GM19463 (cell line): ENCODE measurements around the gene VEPH1.

ENCODE experiments used
- ATAC-seq: cut with Tn5 transposase; IDR thresholded peaks from one replicate; pipeline ENCODE4 v1.9.1; 2021; ENCODE audit warnings: mild to moderate bottlenecking, moderate library complexity; ENCODE audit not compliant: unreplicated experiment

Gene VEPH1

GRCh38 chr3:157438194-157438730 lies 65.0 kb downstream of the VEPH1 start:
- no peak for ATAC-seq

DNA sequence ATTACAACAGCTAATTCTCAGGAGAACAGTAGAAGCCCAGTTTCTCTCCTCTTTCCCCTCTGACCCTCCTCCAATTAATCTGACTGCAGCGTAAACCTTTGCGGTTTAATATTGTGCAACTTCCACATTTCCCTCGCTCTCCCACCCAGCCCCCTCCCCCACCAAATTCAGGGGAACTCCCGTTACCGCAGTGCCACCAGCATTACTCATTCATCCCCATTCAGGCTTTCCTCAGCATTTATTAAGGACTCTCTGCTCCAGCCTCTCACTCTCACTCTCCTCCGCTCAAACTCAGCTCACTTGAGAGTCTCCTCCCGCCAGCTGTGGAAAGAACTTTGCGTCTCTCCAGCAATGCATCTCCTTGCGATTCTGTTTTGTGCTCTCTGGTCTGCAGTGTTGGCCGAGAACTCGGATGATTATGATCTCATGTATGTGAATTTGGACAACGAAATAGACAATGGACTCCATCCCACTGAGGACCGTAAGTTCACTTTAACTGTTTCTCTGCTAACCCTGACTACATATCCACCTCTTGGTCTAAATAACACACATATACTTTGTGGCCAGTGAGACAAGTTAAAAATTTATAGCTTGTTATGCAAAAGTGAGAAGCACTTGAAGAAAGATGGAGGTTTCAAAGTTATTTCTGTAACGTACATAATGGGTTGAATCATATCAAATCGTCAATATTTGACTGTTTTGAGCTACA lies 66.5 kb downstream of the VEPH1 start, which contains the start of gene PTX3:
PTX3 (plus strand) TSS at position 268 of the 709 bp plus-strand sequence; CDS start at position 352, 84 bp downstream.
- ATAC-seq: no peak

- no peak for ATAC-seq
Observed at GRCh38 chr3:157429708-157430107, 73.5 kb downstream of the VEPH1 start.

- ATAC-seq: no peak
Observed at GRCh38 chr3:157428853-157429252, 74.4 kb downstream of the VEPH1 start.

- no peak for ATAC-seq
Observed at GRCh38 chr3:157427901-157428300, 75.3 kb downstream of the VEPH1 start.

DNA sequence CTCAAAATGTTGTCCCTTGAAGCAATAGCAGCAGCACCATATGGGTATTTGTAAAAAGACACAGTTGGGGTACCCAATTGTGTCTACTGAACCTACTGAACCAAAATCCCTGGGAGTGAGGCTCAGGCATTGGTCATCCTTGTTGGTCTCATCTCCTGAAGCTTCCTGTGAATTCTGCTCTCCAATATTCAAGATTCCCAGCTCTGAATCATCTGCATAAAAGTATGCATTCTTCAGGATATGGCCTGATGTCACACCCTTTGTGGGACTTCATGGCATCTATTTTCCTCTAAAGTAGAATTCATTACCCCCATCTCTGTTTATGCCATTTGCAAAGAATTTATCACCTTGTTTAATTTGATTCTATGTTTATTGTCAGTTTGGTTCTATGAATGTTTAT lies 79.9 kb downstream of the VEPH1 start:
- ATAC-seq: no peak

DNA sequence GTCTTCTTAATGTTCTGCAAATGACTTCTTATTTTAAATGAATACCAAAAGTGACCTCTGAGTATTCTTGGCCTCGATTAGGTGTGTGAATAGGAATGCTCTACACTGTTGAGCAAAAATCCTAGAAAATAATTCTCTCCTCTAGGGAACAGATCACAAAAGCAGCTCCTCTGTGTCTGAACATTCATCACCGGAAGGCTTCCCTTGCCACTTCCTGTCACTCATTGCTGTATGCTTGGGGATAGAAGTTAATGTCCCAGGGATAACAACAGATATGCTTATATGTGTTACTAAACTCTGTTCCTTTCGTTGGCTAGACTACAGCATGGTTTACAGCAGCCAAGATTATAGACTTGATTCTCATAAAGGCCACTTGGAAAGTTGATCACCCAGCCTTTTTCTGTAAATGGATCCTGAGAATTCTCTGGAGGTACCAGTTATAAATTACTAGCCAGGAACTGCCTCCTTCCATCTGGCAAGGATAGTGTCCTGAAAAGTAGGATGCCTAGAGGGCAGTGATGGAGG lies 82.5 kb downstream of the VEPH1 start:
- ATAC-seq: no peak

DNA sequence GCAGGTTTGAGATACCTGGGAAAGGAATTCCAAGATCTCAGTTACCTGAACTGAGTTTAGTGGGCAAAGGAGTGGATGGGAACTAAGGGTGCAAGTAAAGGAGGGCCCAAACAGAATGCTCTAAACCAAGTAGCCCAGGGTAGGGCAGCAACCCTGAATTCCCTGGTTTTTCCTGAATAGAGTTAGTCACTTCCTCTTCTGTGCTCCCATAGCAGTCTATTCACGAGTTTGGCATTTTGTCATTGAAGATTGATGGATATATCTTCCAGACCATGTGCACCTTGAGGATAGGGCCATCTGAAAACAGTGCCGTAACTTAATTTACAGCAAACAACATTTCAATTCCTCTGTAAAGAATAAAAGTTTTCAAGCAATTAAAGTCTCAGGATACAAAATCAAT lies 85.1 kb downstream of the VEPH1 start:
- ATAC-seq: no peak

DNA sequence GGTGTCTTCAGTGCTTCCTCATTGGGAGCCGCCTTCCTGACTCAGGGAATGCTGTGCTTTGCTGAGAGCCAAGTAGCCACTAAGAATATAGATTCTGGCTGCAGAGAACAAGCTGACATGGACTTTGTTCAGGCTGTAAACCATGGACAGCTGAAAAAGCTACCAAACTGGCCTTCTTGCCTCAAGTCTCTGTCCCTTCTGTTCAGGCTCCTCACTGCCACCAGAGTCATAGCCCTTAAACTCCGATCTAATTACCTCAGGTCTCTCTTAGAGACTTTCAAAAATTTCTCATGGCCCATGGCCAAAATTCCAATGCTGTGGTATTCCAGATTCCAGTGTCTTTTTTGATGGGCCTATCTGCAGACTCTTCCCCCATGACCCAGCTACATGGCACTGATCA lies 86.0 kb downstream of the VEPH1 start:
- ATAC-seq: no peak

DNA sequence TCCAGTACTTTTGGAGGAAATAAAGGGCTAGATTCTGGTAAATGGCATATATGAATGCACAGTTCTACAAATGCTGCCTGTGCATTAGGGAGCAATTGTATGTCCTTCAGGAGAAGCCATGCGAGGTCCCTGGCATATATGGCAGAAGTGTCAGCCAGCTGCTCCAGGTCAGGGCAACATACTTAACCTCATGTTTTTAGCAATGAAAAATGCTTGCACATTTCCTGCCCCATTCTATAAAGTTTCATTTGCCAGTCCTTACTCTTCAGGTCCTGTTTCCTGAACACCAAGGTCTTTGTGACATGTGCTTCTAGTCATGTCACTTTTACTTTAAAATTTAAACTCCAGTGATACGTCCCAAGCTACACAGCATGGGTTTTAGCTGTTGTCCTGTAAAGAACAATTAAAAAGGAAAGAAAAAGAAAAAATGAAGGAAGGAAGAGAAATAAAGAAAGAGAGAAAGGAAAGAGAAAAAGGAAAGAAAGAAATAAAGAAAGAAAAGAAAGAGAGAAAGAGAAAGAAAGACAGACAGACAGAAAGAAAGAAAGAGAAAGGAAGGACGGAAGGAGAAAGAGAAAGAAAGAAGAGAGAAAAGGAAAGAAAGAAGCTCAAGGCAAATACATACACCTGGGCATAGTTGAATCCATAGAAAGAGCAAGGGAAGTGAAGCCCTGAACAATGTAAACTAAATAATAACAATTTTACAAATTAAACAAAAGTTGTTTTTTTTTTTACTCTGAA lies 86.7 kb downstream of the VEPH1 start:
- ATAC-seq: no peak

GRCh38 chr3:157414861-157415260 lies 88.4 kb downstream of the VEPH1 start:
- no peak for ATAC-seq

- ATAC-seq: no peak
Observed at GRCh38 chr3:157412323-157412855, 90.8 kb downstream of the VEPH1 start.

DNA sequence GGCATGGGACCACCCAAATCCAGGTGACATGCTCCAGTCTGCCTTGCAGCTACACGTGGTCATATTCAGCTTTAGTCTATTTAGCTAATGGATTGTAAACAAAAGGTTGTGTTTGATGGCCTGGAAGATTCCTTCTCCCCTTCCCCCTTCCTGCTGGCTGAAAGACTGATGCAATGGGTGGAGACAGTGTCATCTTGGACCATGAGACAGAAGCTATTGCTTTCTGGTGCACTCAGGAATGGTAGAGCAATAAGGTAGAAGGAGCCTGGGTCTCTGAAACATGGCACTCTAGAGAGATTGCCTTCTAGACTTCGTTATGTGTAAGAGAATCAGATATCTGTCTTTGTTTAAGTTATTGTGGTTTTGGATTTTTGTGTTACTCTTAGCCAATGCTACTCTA lies 92.3 kb downstream of the VEPH1 start:
- ATAC-seq: no peak

DNA sequence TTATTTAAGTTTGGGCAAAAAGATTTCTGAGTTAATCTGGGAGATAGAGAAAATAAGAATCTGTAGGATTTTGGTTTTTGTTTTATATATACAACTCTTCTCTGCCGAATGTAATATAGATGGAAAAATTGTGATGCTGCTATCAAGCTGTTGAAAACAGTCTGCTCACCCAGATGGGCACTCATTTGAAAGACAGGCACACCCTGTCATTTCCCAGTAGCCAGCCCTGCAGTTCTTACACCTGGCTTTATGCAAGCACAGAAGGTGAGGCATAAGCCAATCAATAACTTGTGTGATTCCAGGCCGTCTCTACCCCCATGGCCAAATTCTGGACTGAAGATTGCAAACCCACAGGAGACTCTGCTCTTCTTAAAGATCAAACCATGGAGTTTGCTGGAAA lies 93.7 kb downstream of the VEPH1 start:
- no peak for ATAC-seq

DNA sequence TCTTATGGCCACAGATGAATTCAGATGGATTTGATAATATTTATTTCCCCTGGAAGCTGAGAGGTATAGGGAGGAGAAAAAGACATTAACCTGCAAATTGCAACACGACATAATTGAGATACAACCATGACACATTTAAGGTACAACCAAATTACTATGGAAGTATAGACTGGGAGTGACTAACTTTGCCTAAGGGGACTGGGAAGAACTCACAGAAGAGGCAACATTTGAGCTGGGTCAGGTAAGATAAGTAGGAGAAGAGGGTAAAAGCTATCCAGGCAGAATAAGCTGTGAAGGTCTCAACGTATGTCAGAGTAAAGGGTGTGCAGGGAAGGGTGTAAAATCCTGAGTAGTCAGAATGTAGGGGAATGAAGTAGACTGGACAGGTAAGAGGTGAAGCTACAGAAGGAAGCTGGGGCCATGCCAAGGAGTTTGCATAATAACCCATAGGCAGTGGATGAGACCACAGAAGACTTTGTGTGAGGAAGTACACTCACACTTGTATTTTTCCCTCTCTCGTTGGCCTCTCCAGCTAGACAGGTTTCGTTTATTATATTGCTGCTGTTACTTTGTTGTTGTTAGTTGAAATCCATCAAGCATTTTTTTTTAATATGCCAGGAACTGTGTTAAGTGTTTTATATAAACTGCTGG lies 94.6 kb downstream of the VEPH1 start:
- ATAC-seq: no peak

- no peak for ATAC-seq
Observed at GRCh38 chr3:157407769-157408168, 95.4 kb downstream of the VEPH1 start.

DNA sequence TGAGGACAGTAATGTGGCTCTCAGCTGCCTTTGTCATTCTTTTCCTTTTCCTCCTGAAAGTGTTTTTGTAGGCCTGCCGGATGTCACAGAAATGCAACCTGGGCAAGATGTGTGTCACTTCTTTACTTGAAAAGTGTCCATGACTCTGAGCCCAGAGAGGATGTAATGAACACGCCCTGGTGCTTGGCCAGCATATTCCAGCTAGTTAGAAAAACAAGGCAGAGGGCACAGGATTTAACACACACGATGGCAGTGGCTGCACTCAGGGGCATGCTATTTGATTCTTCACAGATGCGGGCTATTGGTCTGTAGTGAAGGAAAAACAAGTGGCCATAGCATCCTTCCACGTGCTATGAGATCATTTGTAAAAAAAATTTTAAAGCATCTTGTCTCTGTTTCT lies 96.8 kb downstream of the VEPH1 start:
- ATAC-seq: no peak

DNA sequence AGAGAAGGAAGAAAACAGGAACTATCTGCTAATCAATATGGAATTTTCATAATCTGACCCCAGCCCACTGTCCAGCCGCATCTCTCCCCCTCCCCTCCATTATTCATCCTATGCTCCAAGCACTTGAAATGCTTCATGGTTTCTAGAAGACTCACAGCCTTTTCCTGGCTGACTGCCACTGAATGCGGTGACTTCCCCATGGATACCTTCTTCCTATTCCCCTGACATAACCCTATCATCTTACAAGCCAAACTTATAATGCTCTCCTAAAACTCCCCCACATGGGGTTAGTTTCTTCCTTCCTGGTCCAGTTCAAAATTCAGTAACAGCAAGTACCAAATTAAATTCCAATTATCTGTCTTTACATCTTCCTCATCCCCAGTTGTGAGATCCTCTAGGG lies 97.8 kb downstream of the VEPH1 start:
- ATAC-seq: no peak

GRCh38 chr3:157404381-157404780 lies 98.8 kb downstream of the VEPH1 start:
- ATAC-seq: no peak

- no peak for ATAC-seq
Observed at GRCh38 chr3:157398598-157398997, 104.6 kb downstream of the VEPH1 start.

DNA sequence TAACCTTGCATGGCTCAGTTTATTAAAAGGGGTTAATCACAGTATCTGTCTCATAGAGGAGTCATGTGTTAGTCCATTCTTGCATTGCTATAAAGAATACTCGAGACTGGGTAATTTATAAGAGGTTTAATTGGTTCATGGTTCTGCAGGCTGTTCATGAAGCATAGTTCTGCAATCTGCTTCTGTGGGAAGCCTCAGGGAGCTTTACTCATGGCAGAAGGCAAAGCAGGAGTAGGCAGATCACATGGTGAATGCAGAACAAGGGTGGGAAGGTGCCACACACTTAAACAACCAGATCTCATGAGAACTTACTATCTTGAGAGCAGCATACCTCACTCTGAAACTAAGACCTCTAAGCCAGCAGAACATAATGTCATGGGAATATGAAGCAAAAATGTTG lies 108.8 kb downstream of the VEPH1 start:
- ATAC-seq: no peak
